ENCODE results near the gene CD3E. TPM values are rescaled to one million over a fixed set of nuclear protein-coding genes. Genes with fewer than 3 reads are reported as not detected.

The CD3E gene
- total and polyA plus RNA-seq, 2 of the 13 experiments (the other 11 are each of a cell fraction or from before 2014, with no cell fraction given), result not detected

DNA sequence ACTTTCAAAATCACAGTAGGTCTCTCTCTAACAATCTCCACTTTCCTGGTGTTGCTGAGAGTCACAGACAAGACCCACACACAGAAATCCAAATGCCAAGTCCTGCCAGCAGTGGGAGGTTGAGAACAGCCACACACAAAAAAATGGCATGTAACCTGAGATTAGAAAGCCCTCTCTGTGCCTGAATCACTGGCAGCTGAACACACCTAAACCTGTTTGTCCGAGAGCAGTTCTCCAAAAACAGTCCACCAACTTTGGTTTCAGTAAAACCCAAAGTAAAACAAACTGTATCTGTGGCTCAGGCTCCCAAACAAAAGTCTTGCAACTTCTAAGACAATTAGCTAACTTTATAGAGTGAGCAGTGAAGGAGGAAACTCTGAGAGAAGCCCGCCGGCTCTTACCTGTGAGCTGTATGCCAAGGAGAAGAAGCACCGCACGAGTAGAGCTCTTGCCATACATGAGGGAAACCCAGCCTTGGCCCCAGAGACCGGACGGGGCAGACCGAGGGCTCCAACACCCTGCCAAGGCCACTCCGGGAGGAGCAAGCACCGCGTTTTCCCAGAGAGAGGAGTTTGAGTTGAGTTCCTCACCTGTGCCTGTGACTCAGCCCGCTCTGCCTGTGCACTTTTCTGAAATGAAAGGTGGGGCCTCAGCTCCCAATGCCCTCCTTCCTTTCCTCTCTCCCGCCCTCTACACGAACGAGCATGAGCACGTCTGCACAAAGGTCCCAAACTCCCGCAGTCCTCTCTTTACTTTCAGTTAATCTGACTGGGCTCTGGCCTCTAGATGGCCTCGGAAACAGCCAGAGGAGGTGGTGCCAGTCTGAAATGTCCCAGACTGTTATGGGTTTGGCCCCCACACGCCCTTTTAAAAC is 40.6 kb upstream of the CD3E start, which contains the start of gene MPZL2 (continued):
- TF ChIP-seq NFIB (CRISPR knock-in tag; IDR thresholded peaks at IDR 0.05; ENCODE audit: borderline replicate concordance), result no peak
- TF ChIP-seq, protein P1, sequence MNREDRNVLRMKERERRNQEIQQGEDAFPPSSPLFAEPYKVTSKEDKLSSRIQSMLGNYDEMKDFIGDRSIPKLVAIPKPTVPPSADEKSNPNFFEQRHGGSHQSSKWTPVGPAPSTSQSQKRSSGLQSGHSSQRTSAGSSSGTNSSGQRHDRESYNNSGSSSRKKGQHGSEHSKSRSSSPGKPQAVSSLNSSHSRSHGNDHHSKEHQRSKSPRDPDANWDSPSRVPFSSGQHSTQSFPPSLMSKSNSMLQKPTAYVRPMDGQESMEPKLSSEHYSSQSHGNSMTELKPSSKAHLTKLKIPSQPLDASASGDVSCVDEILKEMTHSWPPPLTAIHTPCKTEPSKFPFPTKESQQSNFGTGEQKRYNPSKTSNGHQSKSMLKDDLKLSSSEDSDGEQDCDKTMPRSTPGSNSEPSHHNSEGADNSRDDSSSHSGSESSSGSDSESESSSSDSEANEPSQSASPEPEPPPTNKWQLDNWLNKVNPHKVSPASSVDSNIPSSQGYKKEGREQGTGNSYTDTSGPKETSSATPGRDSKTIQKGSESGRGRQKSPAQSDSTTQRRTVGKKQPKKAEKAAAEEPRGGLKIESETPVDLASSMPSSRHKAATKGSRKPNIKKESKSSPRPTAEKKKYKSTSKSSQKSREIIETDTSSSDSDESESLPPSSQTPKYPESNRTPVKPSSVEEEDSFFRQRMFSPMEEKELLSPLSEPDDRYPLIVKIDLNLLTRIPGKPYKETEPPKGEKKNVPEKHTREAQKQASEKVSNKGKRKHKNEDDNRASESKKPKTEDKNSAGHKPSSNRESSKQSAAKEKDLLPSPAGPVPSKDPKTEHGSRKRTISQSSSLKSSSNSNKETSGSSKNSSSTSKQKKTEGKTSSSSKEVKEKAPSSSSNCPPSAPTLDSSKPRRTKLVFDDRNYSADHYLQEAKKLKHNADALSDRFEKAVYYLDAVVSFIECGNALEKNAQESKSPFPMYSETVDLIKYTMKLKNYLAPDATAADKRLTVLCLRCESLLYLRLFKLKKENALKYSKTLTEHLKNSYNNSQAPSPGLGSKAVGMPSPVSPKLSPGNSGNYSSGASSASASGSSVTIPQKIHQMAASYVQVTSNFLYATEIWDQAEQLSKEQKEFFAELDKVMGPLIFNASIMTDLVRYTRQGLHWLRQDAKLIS (CRISPR knock-in tag; IDR thresholded peaks at IDR 0.05), result no peak
- no peak for TF ChIP-seq BORCS8-MEF2B (CRISPR knock-in tag; IDR thresholded peaks at IDR 0.05)
- TF ChIP-seq AGO1 (IDR thresholded peaks at IDR 0.05; ENCODE audit: low read depth, low read length, poor library complexity, severe bottlenecking), result no peak
- no peak for TF ChIP-seq MATR3 (CRISPR knock-in tag; IDR thresholded peaks at IDR 0.05)
- TF ChIP-seq ZNF441 (CRISPR knock-in tag; IDR thresholded peaks at IDR 0.05; ENCODE audit: borderline replicate concordance), result no peak
- TF ChIP-seq, protein P2, sequence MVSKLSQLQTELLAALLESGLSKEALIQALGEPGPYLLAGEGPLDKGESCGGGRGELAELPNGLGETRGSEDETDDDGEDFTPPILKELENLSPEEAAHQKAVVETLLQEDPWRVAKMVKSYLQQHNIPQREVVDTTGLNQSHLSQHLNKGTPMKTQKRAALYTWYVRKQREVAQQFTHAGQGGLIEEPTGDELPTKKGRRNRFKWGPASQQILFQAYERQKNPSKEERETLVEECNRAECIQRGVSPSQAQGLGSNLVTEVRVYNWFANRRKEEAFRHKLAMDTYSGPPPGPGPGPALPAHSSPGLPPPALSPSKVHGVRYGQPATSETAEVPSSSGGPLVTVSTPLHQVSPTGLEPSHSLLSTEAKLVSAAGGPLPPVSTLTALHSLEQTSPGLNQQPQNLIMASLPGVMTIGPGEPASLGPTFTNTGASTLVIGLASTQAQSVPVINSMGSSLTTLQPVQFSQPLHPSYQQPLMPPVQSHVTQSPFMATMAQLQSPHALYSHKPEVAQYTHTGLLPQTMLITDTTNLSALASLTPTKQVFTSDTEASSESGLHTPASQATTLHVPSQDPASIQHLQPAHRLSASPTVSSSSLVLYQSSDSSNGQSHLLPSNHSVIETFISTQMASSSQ (IDR thresholded peaks at IDR 0.05; ENCODE audit: low read depth), result no peak
- TF ChIP-seq, protein P2 (CRISPR knock-in tag; IDR thresholded peaks at IDR 0.05; ENCODE audit: borderline replicate concordance), result no peak
- TF ChIP-seq, protein P3, sequence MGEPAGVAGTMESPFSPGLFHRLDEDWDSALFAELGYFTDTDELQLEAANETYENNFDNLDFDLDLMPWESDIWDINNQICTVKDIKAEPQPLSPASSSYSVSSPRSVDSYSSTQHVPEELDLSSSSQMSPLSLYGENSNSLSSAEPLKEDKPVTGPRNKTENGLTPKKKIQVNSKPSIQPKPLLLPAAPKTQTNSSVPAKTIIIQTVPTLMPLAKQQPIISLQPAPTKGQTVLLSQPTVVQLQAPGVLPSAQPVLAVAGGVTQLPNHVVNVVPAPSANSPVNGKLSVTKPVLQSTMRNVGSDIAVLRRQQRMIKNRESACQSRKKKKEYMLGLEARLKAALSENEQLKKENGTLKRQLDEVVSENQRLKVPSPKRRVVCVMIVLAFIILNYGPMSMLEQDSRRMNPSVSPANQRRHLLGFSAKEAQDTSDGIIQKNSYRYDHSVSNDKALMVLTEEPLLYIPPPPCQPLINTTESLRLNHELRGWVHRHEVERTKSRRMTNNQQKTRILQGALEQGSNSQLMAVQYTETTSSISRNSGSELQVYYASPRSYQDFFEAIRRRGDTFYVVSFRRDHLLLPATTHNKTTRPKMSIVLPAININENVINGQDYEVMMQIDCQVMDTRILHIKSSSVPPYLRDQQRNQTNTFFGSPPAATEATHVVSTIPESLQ (CRISPR knock-in tag; conservative IDR thresholded peaks at IDR 0.05), result no peak
- TF ChIP-seq, protein P4, sequence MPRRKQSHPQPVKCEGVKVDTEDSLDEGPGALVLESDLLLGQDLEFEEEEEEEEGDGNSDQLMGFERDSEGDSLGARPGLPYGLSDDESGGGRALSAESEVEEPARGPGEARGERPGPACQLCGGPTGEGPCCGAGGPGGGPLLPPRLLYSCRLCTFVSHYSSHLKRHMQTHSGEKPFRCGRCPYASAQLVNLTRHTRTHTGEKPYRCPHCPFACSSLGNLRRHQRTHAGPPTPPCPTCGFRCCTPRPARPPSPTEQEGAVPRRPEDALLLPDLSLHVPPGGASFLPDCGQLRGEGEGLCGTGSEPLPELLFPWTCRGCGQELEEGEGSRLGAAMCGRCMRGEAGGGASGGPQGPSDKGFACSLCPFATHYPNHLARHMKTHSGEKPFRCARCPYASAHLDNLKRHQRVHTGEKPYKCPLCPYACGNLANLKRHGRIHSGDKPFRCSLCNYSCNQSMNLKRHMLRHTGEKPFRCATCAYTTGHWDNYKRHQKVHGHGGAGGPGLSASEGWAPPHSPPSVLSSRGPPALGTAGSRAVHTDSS (CRISPR knock-in tag; conservative IDR thresholded peaks at IDR 0.05), result no peak
- no peak for TF ChIP-seq ZBTB1 (CRISPR knock-in tag; IDR thresholded peaks at IDR 0.05; ENCODE audit: borderline replicate concordance)
- TF ChIP-seq SYNCRIP (IDR thresholded peaks at IDR 0.05; ENCODE audit: insufficient read depth, low read depth, low read length), result no peak
- TF ChIP-seq MTF1 (CRISPR knock-in tag; IDR thresholded peaks at IDR 0.05), result no peak
- TF ChIP-seq, protein P5, sequence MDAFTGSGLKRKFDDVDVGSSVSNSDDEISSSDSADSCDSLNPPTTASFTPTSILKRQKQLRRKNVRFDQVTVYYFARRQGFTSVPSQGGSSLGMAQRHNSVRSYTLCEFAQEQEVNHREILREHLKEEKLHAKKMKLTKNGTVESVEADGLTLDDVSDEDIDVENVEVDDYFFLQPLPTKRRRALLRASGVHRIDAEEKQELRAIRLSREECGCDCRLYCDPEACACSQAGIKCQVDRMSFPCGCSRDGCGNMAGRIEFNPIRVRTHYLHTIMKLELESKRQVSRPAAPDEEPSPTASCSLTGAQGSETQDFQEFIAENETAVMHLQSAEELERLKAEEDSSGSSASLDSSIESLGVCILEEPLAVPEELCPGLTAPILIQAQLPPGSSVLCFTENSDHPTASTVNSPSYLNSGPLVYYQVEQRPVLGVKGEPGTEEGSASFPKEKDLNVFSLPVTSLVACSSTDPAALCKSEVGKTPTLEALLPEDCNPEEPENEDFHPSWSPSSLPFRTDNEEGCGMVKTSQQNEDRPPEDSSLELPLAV (CRISPR knock-in tag; conservative IDR thresholded peaks at IDR 0.05; ENCODE audit: low read depth), result no peak
- TF ChIP-seq ZNF7 (CRISPR knock-in tag; IDR thresholded peaks at IDR 0.05), result 0 out of 2 replicates have a peak, but pooled peaks have one; percentile 30
